Thoracic aorta (tissue), 2 donors: ENCODE results near the gene SETD1B. TPM values are rescaled to one million over a fixed set of nuclear protein-coding genes. Genes with fewer than 3 reads are reported as not detected.

ENCODE experiments used
- ATAC-seq: fragments of 150-250 bp; one replicate; pipeline ENCODE4 v1.8.0; 2017; ENCODE audit warnings: low read depth; ENCODE audit not compliant: insufficient number of reproducible peaks, low FRiP score
- DNase-seq: peaks from one replicate; pipeline ENCODE4 v3.0.0-alpha.2; 2020; ENCODE audit warnings: low spot score
- H3K27ac ChIP-seq, 2 donors: fragments of 200-600 bp; sonication (generic); 1 replicate in 1 of 2; 2 replicates in 1 of 2; pipeline ENCODE4 v1.5.1; 2016; ENCODE audit warnings: mild to moderate bottlenecking in 2 of 2, moderate library complexity in 2 of 2
- H3K27me3 ChIP-seq: fragments of 200-600 bp; sonication (generic); replicated peaks from 2 replicates; pipeline ENCODE4 v1.6.0; 2016; ENCODE audit warnings: mild to moderate bottlenecking; ENCODE audit not compliant: insufficient read depth
- H3K36me3 ChIP-seq: fragments of 200-600 bp; sonication (generic); one replicate; pipeline ENCODE4 v1.5.1; 2016
- H3K4me1 ChIP-seq, 2 donors: fragments of 200-600 bp; sonication (generic); 1 replicate in 1 of 2; 2 replicates in 1 of 2; pipeline versions ENCODE4 v1.5.1 to v1.6.0; 2016; ENCODE audit warnings: low read depth in 2 of 2, mild to moderate bottlenecking in 1 of 2; ENCODE audit not compliant: control insufficient read depth in 1 of 2
- H3K4me3 ChIP-seq: fragments of 200-600 bp; sonication (generic); 2 replicates; pipeline ENCODE4 v1.5.1; 2016; ENCODE audit warnings: mild to moderate bottlenecking
- H3K9me3 ChIP-seq: fragments of 200-600 bp; sonication (generic); 2 replicates; pipeline ENCODE4 v1.5.1; 2016
- total RNA-seq, 2 donors: library from RNA; depleted of rRNA; stranded (reverse); fragments of >200 nt; gene quantifications; one replicate each; pipeline versions ENCODE4 v1.1.0 to v1.2.3, GENCODE V29; 2016
- TF ChIP-seq, protein P1 (sequence below): fragments of 200-600 bp; sonication (generic); IDR thresholded peaks from one replicate; pipeline ENCODE4 v1.5.1; 2019; ENCODE audit warnings: antibody characterized with exemption

The SETD1B gene
- total RNA-seq, 2 donors from 2014 or later: 21.9 to 32.7 TPM

GRCh38 chr12:121805171-121806008, 1.6 kb downstream of the SETD1B start:
- Histone ChIP-seq H3K27ac (peak overlapping the region; percentile 90 to 95), H3K36me3 (peaks cover 24% of the 10 kb centered on the region), H3K9me3 (no peaks in the 10 kb centered on the region), H3K27me3 (no peaks in the 10 kb centered on the region), H3K4me3 (peak overlapping the region; percentile 95), H3K4me1 (peaks cover 20 to 33% of the 10 kb centered on the region in 2 donors)
- ATAC-seq: no peak
- no peak for DNase-seq
- TF ChIP-seq, protein P1, sequence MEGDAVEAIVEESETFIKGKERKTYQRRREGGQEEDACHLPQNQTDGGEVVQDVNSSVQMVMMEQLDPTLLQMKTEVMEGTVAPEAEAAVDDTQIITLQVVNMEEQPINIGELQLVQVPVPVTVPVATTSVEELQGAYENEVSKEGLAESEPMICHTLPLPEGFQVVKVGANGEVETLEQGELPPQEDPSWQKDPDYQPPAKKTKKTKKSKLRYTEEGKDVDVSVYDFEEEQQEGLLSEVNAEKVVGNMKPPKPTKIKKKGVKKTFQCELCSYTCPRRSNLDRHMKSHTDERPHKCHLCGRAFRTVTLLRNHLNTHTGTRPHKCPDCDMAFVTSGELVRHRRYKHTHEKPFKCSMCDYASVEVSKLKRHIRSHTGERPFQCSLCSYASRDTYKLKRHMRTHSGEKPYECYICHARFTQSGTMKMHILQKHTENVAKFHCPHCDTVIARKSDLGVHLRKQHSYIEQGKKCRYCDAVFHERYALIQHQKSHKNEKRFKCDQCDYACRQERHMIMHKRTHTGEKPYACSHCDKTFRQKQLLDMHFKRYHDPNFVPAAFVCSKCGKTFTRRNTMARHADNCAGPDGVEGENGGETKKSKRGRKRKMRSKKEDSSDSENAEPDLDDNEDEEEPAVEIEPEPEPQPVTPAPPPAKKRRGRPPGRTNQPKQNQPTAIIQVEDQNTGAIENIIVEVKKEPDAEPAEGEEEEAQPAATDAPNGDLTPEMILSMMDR: no peak

DNA sequence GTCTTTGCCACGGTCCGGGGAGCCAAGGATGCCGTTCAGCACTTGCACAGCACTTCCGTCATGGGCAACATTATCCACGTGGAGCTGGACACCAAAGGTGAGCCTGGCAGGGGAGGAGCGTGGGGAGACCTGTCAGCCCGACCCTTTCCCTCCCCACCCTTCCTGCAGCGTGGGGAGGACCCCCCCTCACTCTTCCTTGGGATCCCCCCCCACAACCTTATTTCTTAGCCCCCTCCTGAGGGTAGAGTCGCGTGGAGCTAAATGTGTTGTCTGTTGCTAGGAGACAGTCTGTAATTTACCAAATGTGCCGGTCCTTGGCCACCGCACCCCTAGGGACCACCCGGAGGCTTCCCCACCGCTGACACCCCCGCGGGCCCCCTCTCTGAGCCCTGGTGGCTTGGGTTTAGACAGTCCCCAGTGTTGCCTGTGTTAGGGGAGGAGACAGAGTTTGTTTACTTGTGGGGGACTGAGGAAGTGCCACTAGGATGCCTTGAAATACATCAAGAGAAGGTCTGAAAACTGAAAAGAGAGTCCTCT, 2.3 kb downstream of the SETD1B start:
- Histone ChIP-seq H3K36me3 (peaks cover 28% of the 10 kb centered on the region), H3K4me3 (peak overlapping the region; percentile 95), H3K4me1 (peaks cover 26 to 40% of the 10 kb centered on the region in 2 donors), H3K27ac (peak overlapping the region; percentile 19 to 47), H3K9me3 (no peaks in the 10 kb centered on the region), H3K27me3 (no peaks in the 10 kb centered on the region)
- no peak for ATAC-seq
- TF ChIP-seq, protein P1: no peak
- DNase-seq: no peak

- ATAC-seq (no peak), DNase-seq (no peak)
- H3K4me3 ChIP-seq: peak overlapping the region; percentile 95
- H3K36me3 ChIP-seq: peaks cover 28% of the 10 kb centered on the region
- H3K27me3 ChIP-seq: no peaks in the 10 kb centered on the region
- H3K4me1 ChIP-seq: peaks cover 31 to 47% of the 10 kb centered on the region in 2 donors
- TF ChIP-seq, protein P1: no peak
- H3K9me3 ChIP-seq: no peaks in the 10 kb centered on the region
- peak overlapping the region; percentile 11 to 47 for H3K27ac ChIP-seq
Observed at GRCh38 chr12:121806546-121807423, 3.0 kb downstream of the SETD1B start.

- TF ChIP-seq, protein P1: no peak
- no peaks in the 10 kb centered on the region for H3K27me3 ChIP-seq
- DNase-seq (no peak), ATAC-seq (no peak)
- H3K4me1 ChIP-seq: peaks cover 32 to 55% of the 10 kb centered on the region in 2 donors
- H3K9me3 ChIP-seq: no peaks in the 10 kb centered on the region
- peak overlapping the region; percentile 95 for H3K4me3 ChIP-seq
- no peak overlapping the region for H3K27ac ChIP-seq
- peaks cover 28% of the 10 kb centered on the region for H3K36me3 ChIP-seq
Observed at GRCh38 chr12:121807642-121808347, 4.0 kb downstream of the SETD1B start.
